Calu3 (cell line): ENCODE data around the gene PCDHGB2. TPM values are rescaled to one million over a fixed set of nuclear protein-coding genes. Genes with fewer than 3 reads are reported as not detected.
"Not testable (repeated sequence)": the region's sequence is repeated elsewhere in the genome, so short reads cannot be mapped to it uniquely, and the experiment has no call there.

ENCODE experiments used
- BruUV-seq: library from RNA; stranded (reverse); fragments of 400-500 nt; replicated peaks from 2 replicates; lab custom pipeline; 2021; lab: Mats Ljungman, UMichigan
- CTCF ChIA-PET: fragments of 300-600 bp; sonication (Branson Sonifier 250); formaldehyde crosslinking; loops from one replicate; lab custom pipeline; 2022; ENCODE audit warnings: antibody characterized with exemption; lab: Charles Lee
- DNase-seq: peaks from one replicate; pipeline ENCODE4 v3.0.0; 2022
- H3K27ac Mint-ChIP-seq: one replicate; pipeline ENCODE4 v1.8.0; 2022; ENCODE audit warnings: mixed read lengths; ENCODE audit not compliant: unreplicated experiment
- H3K27me3 Mint-ChIP-seq: one replicate; pipeline ENCODE4 v1.8.0; 2022; ENCODE audit warnings: mixed read lengths; ENCODE audit not compliant: unreplicated experiment
- H3K36me3 Mint-ChIP-seq: one replicate; pipeline ENCODE4 v1.8.0; 2022; ENCODE audit warnings: mild to moderate bottlenecking, moderate library complexity, mixed read lengths; ENCODE audit not compliant: insufficient read depth, unreplicated experiment
- H3K4me1 Mint-ChIP-seq: one replicate; pipeline ENCODE4 v1.8.0; 2022; ENCODE audit warnings: mild to moderate bottlenecking, low read depth, mixed read lengths; ENCODE audit not compliant: unreplicated experiment
- H3K4me3 Mint-ChIP-seq: one replicate; pipeline ENCODE4 v1.8.0; 2022; ENCODE audit warnings: mild to moderate bottlenecking, low read depth, moderate library complexity, mixed read lengths; ENCODE audit not compliant: unreplicated experiment
- H3K9me3 Mint-ChIP-seq: one replicate; pipeline ENCODE4 v1.8.0; 2022; ENCODE audit warnings: low read depth, mixed read lengths; ENCODE audit not compliant: unreplicated experiment
- CTCF ChIP-seq: fragments of 200-600 bp; IDR thresholded peaks from one replicate; pipeline ENCODE4 v1.8.0; 2022; ENCODE audit warnings: antibody characterized with exemption; ENCODE audit not compliant: unreplicated experiment
- intact Hi-C: fragments of 100-400 bp; cut with micrococcal nuclease; formaldehyde crosslinking; loops from one replicate; pipeline ENCODE4 v1.10.0; 2022; ENCODE audit not compliant: unreplicated experiment
- total RNA-seq: library from RNA; stranded (reverse); gene quantifications from 2 replicates; pipeline ENCODE4 v1.2.3, GENCODE V29; 2022

The PCDHGB2 gene
- total RNA-seq, 1 experiment from 2014 or later = 0.38 TPM

GRCh38 chr5:141397756-141398551, 38.2 kb downstream of the PCDHGB2 start, which contains the start of gene PCDHGB5:
Gene PCDHGB5 (plus strand): TSS chr5:141397947. CDS start chr5:141398128, 181 bp downstream.
- BruUV-seq, H3K27me3 Mint-ChIP-seq, H3K27ac Mint-ChIP-seq, H3K4me1 Mint-ChIP-seq, intact Hi-C loops: not testable (repeated sequence)
- peak; percentile 70 for DNase-seq
- Mint-ChIP-seq H3K36me3 (peaks cover 15% of the 10 kb centered on the region), H3K4me3 (peak within 1 kb of the TSS; percentile 58), H3K9me3 (peaks cover 11% of the 10 kb centered on the region)
- TF ChIP-seq CTCF = peak; percentile 67
- CTCF ChIA-PET = interaction anchor here (1.0 to 2.3 kb wide), 6 partner anchors 20 to 174 kb away, joined by 3 to 9 read pairs (median 6); partner anchors contain the start of genes PCDHB14 and PCDHGB7

GRCh38 chr5:141398608-141399007, 38.8 kb downstream of the PCDHGB2 start:
- H3K27ac Mint-ChIP-seq = no peak overlapping the region
- TF ChIP-seq CTCF = no peak
- DNase-seq = no peak
- CTCF ChIA-PET = no interaction called here
- H3K4me1 Mint-ChIP-seq = no peaks in the 10 kb centered on the region
- intact Hi-C loops = no loop called here
- H3K27me3 Mint-ChIP-seq = no peaks in the 10 kb centered on the region
- H3K36me3 Mint-ChIP-seq = peaks cover 20% of the 10 kb centered on the region
- H3K9me3 Mint-ChIP-seq = peaks cover 11% of the 10 kb centered on the region
- BruUV-seq = TSS peak; percentile 17
- H3K4me3 Mint-ChIP-seq = no peak overlapping the region

- no peak for TF ChIP-seq CTCF
- Mint-ChIP-seq H3K36me3 (peaks cover 24% of the 10 kb centered on the region), H3K4me3 (no peak overlapping the region), H3K27ac (no peak overlapping the region), H3K9me3 (peaks cover 9% of the 10 kb centered on the region), H3K27me3 (no peaks in the 10 kb centered on the region), H3K4me1 (peaks cover under 1% of the 10 kb centered on the region)
- CTCF ChIA-PET = no interaction called here
- no peak for DNase-seq
- no TSS peak for BruUV-seq
- intact Hi-C loops = loop anchor here (5.0 kb wide), 1 partner anchor 78 kb away; the partner anchor contains the start of gene PCDHGC3
Measured at GRCh38 chr5:141399555-141400258, 39.9 kb downstream of the PCDHGB2 start.

GRCh38 chr5:141402553-141403243, 42.9 kb downstream of the PCDHGB2 start, which contains the start of gene PCDHGA9:
Gene PCDHGA9 (plus strand): TSS chr5:141402778. CDS start chr5:141402953, 175 bp downstream.
- CTCF ChIA-PET = interaction anchor here (0.9 to 1.9 kb wide), 11 partner anchors 15 to 617 kb away, joined by 3 to 22 read pairs (median 5); partner anchors contain the start of genes PCDHA1, PCDHB14, PCDHGB7 and PCDHGC3
- Mint-ChIP-seq H3K27me3 (no peaks in the 10 kb centered on the region), H3K4me1 (peaks cover 17% of the 10 kb centered on the region), H3K4me3 (peak within 1 kb of the TSS; percentile 95), H3K27ac (peak within 1 kb of the TSS; percentile 68), H3K36me3 (peaks cover 31% of the 10 kb centered on the region), H3K9me3 (peaks cover 11% of the 10 kb centered on the region)
- peak; percentile 73 for DNase-seq
- TF ChIP-seq CTCF = peak; percentile 83
- BruUV-seq = TSS peak; percentile 40
- intact Hi-C loops = loop anchor here (1.0 to 5.0 kb wide), 5 partner anchors 75 to 180 kb away; partner anchors contain the start of genes PCDHB14 and PCDHGC3
